ENCODE data around the gene HPS1.

Gene HPS1

GRCh38 chr10:98419469-98420261, 27.1 kb downstream of the HPS1 start:
- no peak overlapping the region for H3K9ac ChIP-seq (ENCODE audit: low read length)
- peaks cover 3% of the 10 kb centered on the region for H3K79me2 ChIP-seq (ENCODE audit: low read length)
- DNase-seq: no peak
- H3K9me2 ChIP-seq (replicated peaks; ENCODE audit: insufficient read depth, low read length): no peaks in the 10 kb centered on the region
- TF ChIP-seq, protein P1, sequence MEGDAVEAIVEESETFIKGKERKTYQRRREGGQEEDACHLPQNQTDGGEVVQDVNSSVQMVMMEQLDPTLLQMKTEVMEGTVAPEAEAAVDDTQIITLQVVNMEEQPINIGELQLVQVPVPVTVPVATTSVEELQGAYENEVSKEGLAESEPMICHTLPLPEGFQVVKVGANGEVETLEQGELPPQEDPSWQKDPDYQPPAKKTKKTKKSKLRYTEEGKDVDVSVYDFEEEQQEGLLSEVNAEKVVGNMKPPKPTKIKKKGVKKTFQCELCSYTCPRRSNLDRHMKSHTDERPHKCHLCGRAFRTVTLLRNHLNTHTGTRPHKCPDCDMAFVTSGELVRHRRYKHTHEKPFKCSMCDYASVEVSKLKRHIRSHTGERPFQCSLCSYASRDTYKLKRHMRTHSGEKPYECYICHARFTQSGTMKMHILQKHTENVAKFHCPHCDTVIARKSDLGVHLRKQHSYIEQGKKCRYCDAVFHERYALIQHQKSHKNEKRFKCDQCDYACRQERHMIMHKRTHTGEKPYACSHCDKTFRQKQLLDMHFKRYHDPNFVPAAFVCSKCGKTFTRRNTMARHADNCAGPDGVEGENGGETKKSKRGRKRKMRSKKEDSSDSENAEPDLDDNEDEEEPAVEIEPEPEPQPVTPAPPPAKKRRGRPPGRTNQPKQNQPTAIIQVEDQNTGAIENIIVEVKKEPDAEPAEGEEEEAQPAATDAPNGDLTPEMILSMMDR (IDR thresholded peaks at IDR 0.05; ENCODE audit: low read length): no peak
- TF ChIP-seq EZH2 (optimal IDR thresholded peaks at IDR 0.05; ENCODE audit: low read depth, low read length) (no peak), EZH2phosphoT487 (IDR thresholded peaks at IDR 0.05; ENCODE audit: low read length) (no peak)
- no peaks in the 10 kb centered on the region for H3K27me3 ChIP-seq (replicated peaks; ENCODE audit: insufficient read depth, low read length)
- H3F3A ChIP-seq (ENCODE audit: insufficient read depth, low read length): no peaks in the 10 kb centered on the region
- no peaks in the 10 kb centered on the region for H3K9me3 ChIP-seq (replicated peaks; ENCODE audit: insufficient read depth, low read length)
- peaks cover 7% of the 10 kb centered on the region; the same call in 1 of the 2 replicates for H3K4me1 ChIP-seq (ENCODE audit: low read length)
- no peak overlapping the region for H3K4me3 ChIP-seq (ENCODE audit: low read length)
- no peak overlapping the region for H2AFZ ChIP-seq (ENCODE audit: low read length)
- H3K4me2 ChIP-seq (ENCODE audit: low read depth, low read length): no peak overlapping the region
- H4K20me1 ChIP-seq (ENCODE audit: insufficient read depth, low read length): no peaks in the 10 kb centered on the region
- H3K36me3 ChIP-seq (replicated peaks; ENCODE audit: insufficient read depth, low read length): no peaks in the 10 kb centered on the region
- no peak overlapping the region for H3K27ac ChIP-seq (ENCODE audit: low read length)

- peaks cover 9% of the 10 kb centered on the region for H3K79me2 ChIP-seq (ENCODE audit: low read length)
- no peak overlapping the region for H3K9ac ChIP-seq (ENCODE audit: low read length)
- H3K9me2 ChIP-seq (replicated peaks; ENCODE audit: insufficient read depth, low read length): no peaks in the 10 kb centered on the region
- DNase-seq: no peak
- H3K9me3 ChIP-seq (replicated peaks; ENCODE audit: insufficient read depth, low read length): no peaks in the 10 kb centered on the region
- TF ChIP-seq EZH2 (optimal IDR thresholded peaks at IDR 0.05; ENCODE audit: low read depth, low read length) (no peak), EZH2phosphoT487 (IDR thresholded peaks at IDR 0.05; ENCODE audit: low read length) (no peak)
- TF ChIP-seq, protein P1 (IDR thresholded peaks at IDR 0.05; ENCODE audit: low read length): no peak
- H4K20me1 ChIP-seq (ENCODE audit: insufficient read depth, low read length): no peaks in the 10 kb centered on the region
- H3K4me2 ChIP-seq (ENCODE audit: low read depth, low read length): no peak overlapping the region
- H3K4me3 ChIP-seq (ENCODE audit: low read length): no peak overlapping the region
- no peaks in the 10 kb centered on the region for H3K36me3 ChIP-seq (replicated peaks; ENCODE audit: insufficient read depth, low read length)
- H3K27ac ChIP-seq (ENCODE audit: low read length): no peak overlapping the region
- H3K4me1 ChIP-seq (ENCODE audit: low read length): peaks cover 7% of the 10 kb centered on the region; the same call in 1 of the 2 replicates
- H3K27me3 ChIP-seq (replicated peaks; ENCODE audit: insufficient read depth, low read length): no peaks in the 10 kb centered on the region
- no peak overlapping the region for H2AFZ ChIP-seq (ENCODE audit: low read length)
- no peaks in the 10 kb centered on the region for H3F3A ChIP-seq (ENCODE audit: insufficient read depth, low read length)
Measured at GRCh38 chr10:98418665-98419468, 27.9 kb downstream of the HPS1 start.

DNA sequence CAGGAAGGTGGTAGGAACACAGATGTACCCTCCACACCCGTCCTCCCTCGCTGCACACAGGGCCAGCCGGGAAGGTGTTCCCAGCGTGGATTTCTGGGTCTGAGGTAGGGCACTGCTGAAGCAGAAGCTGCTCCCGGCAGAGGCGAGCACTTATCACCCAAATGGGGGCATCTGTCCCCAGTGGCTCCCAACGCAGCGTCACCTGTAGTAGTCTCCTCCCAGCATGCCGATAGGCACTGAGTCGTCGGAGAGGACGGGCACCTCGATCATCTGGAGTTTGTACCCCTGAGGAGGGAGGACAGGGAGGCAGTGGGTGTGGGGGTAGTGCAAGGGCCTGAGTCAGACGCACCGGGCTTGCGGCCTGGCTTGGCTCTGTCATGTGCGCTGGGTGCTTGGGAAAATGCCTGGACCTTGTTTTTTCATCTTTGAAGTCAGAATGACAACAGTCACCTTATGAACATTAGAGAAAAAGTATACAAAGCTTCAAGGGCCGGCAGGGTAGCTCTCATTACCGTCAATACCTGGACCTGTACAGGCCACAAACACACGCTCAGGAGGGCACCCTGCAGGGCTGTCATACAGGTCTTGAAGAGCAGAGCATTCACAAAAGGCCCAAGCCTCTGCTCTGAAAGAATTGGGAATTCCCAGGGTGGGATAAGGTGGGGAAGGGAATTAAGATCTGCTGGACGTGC, 28.6 kb downstream of the HPS1 start:
- Histone ChIP-seq H3K4me1 (ENCODE audit: low read length) (peaks cover 8% of the 10 kb centered on the region), H3K4me2 (ENCODE audit: low read depth, low read length) (no peak overlapping the region), H3K9ac (ENCODE audit: low read length) (no peak overlapping the region), H3K9me2 (replicated peaks; ENCODE audit: insufficient read depth, low read length) (no peaks in the 10 kb centered on the region), H3F3A (ENCODE audit: insufficient read depth, low read length) (peaks cover under 1% of the 10 kb centered on the region; the same call in 1 of the 2 replicates), H4K20me1 (ENCODE audit: insufficient read depth, low read length) (no peaks in the 10 kb centered on the region), H3K79me2 (ENCODE audit: low read length) (peaks cover 9% of the 10 kb centered on the region), H3K9me3 (replicated peaks; ENCODE audit: insufficient read depth, low read length) (no peaks in the 10 kb centered on the region), H3K4me3 (ENCODE audit: low read length) (no peak overlapping the region), H3K27me3 (replicated peaks; ENCODE audit: insufficient read depth, low read length) (no peaks in the 10 kb centered on the region), H3K36me3 (replicated peaks; ENCODE audit: insufficient read depth, low read length) (no peaks in the 10 kb centered on the region), H2AFZ (ENCODE audit: low read length) (no peak overlapping the region), H3K27ac (ENCODE audit: low read length) (no peak overlapping the region)
- TF ChIP-seq, protein P1 (IDR thresholded peaks at IDR 0.05; ENCODE audit: low read length): no peak
- DNase-seq: no peak

Measured in MM.1S (cell line).